SW480 (cell line): ENCODE data around the gene LIPC.

ENCODE experiments used
- DNase-seq: peaks from one replicate; pipeline ENCODE4 v3.0.0-alpha.2; 2016; ENCODE audit warnings: low spot score

LIPC gene

DNA sequence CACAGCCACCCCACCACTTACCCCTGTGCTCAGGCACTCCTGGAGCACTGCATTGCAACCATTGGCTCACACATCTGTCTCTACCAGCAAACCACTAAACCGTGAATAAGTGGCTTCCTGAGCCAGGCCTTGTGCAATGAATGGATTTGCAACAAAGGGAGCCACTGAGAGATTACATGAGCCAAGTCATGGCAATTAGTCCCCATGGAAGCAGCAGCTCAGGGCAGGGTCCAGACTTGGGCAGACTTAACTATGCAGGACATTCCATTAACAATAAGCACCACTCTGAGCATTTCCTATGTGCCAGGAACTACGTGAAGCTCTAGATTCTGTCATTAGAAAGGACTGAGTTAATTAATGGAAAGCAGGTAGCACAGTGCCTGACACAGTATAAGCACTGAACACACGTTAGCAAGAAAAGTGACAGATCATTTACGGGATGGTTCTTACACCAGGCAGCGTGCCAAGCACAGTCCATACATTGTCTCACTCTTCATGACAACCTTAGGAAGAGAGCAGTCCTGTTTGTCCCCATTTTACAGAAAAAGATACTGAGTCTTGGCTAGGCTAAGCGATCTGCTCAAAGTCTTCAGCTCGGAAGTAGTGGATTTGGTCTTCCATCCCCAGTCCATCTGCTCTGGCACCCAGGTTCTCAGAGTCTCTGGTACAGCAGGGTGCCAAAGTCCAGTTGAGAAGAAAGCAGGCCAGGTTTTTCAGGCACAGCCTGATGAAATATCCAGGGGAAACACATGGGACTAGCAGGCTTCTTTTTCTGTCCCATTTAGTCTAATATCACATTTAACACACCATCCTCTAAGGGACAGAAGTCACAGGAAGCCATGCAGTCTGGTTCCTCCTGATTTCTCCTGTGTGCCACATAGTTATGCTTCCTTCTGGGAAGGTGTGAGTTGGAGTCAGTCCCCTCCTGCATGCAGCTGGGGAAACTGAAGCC, 44.1 kb downstream of the LIPC start:
- peak; percentile 31 for DNase-seq

DNA sequence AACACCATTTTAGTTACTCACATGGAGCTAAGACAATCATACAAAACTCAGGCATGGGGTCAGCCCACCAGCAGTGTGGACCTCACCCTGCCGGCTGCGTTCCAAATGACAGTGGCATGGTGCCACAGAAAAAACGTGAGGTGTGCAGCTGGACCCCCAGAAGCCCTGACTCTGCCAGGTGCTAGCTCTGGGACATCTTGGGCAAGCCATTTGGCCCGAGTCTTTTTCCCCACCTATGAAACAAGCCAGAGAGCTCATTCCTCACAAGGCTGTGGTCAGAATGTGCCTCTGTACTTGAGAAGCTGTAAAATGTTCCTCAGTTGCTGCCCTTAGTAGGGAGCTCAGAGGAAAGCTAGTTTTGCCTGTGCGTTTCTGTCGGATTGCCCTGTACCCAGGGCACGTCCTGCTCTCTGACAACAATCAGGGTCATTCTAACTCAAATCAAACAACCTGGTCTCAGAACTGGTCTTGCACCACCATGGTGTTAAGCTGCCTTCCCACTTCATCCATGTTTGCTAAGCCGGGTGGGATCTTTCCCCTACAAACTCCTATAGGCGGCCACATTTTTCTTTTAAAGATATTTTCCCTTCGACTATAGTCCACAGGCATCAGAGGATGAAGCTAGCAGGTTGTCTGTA, 44.9 kb downstream of the LIPC start:
- no peak for DNase-seq

DNA sequence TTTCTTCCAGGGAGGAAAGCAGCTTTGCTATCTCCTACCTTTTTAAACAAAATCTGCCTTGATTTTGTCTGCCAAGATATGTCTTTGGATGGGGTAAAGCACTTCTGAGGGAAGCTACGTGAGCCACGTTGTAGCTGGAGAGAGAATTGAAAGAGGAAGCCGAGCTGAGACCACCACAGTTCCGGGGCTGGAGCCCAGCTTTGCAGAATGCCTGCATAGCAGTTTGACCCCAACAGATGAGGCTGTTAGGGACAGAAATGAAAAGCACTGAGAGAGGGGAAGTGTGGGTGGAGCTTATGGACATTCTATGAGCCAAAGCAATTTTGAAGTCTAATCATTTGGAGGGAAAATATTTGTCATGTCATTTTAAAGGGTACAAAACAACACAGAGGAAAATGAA, 45.4 kb downstream of the LIPC start:
- DNase-seq: no peak

DNA sequence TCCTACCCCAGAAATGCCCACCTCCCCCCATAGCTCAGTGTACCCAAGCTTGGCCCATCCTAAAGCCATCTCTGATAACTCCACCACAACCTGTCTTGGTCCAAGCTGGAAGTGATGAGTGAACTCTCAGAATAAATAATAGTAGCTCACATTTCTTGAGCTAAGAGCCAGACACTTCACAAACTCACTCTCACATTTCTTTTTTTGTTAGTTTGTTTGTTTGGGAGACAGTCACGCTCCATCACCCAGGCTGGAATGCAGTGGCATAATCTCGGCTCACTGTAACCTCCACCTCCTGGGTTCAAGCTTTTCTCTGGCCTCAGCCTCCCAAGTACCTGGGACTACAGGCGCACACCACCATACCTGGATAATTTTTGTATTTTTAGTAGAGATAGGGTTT, 46.2 kb downstream of the LIPC start:
- no peak for DNase-seq

DNA sequence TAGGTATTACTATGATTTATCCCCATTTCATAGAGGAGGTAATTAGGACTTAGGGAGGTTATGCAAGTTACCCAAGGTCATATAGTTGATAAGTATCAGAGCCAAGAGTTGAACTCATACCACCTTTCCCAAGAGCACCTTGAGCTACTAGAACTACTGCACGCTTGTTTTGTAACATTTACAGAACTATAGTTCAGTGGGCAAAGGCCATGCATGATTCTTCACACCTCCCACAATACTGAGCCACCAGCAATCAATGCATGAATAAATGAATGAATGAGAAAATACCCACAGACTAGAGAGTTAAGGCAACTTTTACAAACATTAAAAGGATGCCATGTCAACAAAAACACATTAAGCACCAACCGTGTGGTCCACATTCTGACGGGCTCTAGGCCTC, 46.8 kb downstream of the LIPC start:
- no peak for DNase-seq

DNA sequence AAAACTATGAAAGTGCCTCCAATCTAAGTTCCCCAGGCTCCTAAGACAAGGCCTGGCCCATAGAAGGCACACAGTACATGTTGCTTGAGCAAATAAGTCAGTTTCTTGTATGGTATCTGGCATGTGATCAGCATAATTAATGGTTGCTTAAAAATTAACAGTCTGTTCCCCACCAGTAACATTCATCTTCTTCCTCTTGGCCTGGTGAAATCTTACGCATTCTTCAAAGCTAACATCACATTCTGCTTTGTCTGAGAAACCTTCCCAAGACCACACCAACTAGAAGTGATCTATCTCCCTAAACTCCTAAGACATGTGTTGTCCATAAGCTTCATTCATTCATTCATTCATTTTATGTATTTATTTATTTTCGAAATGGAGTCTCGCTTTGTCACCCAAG, 48.1 kb downstream of the LIPC start:
- DNase-seq: no peak

DNA sequence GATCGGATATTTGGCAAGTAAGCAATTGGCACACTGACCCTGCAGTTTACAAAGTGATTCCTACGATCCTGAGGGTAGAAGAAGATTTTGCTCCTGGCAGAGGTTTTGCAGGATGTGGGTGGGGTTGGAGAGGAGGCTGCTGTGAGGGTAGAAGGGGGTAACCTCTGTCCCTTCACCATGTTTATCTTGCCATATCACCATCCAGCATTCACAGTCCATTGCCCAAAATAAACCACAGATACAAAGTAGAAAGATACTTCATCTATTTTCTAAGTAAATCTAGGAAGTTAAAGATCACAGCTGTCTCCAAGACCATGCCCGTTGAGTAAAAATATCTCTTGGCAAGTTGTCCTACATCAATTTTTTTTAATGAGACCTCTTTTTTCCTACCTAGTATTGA, 51.6 kb downstream of the LIPC start:
- no peak for DNase-seq

DNA sequence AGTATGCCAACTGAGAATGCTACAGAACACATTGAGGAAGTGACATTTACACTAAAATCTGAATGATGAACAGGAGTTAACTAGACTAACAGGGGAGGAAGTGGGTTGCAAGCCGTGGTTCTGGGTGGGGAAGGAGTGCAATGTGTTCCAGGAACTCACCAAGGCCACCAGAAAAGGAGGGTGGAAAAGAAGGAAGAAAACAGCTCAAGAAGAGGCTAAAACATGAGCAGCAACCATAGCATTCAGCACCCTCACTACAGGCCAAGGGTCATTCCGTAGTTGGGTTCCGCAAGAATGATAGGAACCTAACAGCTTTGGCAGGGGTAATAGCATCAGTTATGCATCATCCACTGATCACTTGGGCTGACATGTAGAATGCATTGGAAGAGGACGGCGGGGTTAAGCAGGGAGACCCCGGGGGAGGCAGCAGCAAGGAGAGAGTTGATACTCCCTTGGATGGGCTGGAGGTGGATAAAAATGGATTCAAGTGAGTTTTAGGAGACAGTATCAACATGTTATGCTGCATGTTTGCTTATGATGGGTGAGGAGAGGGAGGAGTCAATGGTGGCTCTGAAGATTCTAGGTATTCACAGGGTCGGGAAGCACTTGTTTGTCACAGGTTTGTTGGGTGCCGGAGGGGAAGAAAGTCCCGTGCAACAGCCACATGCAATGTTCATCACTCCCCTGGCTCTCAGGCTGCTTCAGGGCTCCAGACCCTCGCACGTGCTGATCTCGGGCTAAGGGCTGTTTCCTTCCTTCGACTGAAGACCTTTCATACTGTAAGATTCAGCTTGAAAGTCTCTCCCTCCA, 53.2 kb downstream of the LIPC start:
- no peak for DNase-seq

DNA sequence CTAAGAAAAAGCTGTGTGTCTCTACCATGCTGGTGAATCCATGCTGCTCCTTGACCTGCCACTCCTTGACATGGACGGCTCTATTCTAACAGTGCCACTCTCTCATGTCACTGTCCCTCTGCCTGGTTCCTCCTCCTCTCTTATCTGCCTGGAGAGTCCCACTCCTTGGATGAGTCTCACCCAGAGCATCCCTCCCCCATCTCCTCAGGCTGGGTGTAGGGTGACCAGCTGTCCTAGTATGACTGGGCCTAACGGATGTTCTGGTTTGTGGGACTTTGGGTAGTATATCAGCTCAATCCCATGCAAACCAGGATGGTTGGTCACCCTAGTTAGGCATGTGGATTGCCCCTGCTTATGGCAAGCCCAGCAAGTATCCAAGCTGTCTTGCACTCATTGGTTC, 54.3 kb downstream of the LIPC start:
- DNase-seq: no peak

DNA sequence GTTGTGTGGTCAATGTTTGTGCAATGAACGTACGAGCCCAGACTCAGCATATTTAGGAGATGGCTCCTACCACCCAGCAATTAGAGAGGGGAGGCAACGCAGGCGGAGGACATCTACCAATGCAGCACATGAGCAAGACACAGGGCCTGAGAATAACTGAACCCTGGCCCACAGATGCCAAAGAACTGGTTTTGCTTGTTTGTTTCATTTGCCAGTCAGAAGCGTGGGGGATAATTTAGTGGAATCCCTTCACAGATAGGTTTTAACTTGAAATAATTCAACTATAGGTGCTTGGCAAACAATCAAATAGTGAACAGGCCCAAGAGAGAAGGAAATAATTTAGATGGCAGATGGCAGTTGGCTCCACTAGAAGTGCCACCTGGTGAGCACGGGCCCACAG, 54.8 kb downstream of the LIPC start:
- no peak for DNase-seq

DNA sequence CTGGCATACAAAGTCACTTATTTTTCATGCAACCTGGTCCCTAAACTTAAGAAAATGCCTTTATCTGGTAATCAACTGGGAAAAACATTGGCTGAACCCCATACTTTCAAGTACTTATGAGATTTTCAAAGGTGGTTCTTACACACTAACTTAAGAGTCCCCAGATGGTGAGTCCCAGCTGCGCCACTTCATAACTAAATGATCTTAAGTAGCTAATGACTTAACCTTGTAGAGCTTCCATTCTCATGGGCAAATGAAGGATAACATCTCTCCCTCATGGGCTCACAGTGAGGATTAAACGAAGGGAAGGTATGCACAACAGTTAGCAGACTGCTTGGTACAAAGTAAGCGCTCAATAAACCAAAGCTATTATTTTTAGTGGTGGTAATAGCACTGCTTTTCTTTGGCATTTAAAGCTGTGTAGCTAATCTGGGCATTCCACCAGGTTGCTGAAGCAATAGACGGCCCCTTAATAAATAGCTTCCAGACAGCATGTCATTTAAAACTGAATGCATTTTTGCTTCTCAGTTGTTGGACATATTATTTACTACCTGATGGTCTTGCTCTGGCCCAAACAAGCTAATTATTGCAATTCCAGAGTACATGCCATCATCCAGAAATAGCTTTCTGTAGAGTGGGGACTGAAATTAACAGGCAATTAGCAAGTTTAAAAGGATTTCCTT, 55.4 kb downstream of the LIPC start:
- no peak for DNase-seq

DNA sequence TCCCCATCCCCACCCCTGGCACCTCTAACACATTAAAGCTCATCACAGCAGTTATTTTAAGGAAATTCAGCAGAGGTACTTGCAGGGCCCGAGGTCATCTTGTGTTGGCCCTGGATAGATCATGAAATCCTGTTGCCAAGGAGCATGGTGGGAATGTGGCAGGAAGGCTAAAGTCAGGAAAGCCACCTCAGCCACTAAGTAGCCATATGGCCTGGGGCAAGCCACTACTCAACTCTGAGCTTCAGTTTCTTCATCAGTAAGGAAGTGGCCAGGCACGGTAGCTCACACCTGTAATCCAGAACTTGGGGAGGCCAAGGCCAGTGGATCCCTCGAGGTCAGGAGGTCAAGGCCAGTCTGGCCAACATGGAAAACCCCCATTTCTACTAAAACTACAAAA, 55.9 kb downstream of the LIPC start:
- DNase-seq: no peak

DNA sequence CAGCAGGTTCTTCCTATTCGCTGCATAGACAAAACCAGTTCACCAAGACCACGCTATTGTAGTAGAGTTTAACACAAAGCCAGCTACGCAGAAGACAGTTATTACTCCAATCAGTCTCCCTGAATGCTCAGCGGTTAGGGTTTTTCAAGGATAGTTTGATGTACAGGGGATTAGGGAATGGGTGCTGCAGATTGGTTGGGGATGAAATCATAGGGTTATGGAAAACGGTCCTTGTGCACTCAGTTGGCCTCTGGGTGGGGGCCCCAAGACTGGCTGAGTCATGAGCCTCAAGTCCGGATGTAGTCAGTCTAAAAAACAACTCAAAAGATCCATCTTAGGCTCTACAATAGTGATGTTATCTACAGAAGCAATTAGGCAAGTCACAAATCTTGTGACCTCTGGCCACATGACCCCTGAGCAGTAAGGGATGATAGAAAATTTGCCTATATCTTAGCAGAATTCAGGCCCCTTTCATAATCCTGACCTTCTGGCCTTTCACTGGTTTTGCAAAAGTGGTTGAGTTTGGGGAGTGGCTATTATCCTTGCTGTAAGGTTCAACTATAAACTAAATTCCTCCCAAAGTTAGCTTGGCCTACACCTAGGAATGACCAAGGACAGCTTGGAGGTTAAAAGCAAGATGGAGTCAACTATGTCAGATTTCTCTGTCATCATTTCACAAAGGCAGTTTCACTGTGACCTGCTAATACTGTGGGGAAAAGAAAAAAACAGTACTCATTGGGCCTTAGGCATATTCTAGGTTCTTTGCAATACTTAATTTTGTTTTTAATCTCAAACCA, 57.7 kb downstream of the LIPC start:
- DNase-seq: no peak

DNA sequence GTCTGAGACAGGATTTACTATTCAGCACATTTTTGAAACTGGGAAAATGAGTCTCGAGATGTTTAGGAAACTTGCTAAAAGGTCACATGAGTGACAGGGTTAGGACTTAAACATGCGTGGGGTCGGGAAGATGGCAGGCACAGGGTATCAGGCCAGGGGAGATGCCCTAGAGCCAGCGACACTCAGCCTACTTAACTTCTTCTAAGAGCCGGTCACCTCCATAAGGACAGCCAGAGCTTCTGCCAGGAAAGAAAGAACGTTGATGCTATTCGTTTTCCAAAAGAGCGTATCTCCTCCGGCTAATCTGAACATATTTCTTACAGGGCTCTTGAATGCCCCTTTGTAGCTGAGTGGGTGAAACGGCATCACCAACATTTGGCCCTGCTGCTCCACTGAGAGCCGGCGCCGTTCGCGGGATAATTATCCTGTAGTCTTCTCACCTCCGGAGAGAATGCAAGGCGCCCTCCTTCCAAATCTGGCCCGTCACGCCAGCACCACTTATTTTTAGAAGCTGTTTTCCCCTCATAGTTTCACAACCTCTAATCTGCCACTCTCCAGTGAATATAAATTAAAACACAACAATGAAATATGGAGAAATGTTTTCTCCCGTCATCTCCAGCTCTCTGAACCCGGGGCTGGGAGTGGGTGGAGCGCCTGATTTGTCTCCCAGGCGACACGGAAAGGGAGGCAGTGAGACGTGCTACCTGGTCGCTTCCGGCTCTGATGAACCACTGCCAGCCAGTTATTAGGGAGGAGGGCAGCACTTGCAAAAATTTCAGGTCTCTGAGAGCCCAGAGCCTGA, 58.5 kb downstream of the LIPC start:
- no peak for DNase-seq

DNA sequence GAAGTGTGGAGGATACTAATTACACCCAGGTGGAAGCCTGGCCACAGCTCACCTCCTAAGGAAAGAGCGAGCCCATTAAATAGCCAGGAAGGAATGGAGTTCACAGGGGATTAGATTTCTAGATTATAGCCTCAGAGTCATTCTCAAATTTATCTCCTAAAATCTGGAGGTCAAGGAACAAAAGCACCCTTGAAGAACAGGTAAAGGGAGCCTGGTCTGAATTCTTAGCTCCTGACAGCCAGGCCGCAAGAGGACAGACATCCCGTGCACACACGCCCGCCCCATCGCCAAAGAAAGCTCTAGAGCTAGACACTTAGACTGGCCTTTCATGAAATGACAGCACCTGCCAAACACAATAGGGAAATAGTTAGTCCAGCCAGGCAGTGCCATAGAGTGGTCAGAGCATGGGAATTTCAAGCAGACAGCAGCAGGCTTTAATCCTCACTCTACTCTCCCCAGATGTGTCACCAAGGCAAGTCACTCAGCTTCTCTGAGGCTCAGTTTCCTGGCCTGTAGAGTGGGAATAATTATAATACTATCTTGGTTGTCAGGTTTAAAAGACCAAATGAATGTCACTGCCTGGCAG, 59.2 kb downstream of the LIPC start:
- no peak for DNase-seq

DNA sequence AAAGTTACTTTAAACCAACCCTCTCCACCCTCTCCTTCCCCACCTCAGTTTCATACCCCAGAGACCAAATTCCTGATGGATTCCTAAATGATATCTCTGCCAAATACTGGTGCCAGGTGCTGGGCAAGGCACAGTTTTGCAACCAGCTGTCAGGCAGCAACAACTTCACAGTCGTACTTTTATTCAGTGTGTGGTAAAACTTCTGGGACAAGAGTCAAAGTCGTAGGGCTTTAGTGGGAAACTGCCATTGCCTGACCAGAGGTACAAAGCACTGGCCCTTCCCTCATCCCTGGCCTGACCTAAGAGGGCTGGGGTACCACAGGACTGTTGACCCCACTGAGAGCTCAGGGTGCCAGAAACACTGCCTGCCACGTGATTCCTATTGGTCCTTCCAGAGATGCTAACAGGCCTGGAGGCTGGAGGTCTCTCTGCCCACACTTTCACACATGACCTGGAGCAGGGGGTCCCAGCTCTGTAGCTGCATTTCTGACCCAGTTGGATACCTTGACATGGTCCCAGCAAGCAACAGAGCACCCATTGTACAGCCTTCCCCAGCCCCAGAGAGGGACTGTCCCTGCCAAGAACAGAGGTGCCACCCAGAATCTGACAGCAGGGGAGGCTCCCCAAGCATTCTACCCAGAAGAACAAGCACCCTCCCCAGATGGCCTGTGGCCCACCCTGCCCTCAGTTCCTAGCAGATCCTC, 59.9 kb downstream of the LIPC start:
- no peak for DNase-seq

DNA sequence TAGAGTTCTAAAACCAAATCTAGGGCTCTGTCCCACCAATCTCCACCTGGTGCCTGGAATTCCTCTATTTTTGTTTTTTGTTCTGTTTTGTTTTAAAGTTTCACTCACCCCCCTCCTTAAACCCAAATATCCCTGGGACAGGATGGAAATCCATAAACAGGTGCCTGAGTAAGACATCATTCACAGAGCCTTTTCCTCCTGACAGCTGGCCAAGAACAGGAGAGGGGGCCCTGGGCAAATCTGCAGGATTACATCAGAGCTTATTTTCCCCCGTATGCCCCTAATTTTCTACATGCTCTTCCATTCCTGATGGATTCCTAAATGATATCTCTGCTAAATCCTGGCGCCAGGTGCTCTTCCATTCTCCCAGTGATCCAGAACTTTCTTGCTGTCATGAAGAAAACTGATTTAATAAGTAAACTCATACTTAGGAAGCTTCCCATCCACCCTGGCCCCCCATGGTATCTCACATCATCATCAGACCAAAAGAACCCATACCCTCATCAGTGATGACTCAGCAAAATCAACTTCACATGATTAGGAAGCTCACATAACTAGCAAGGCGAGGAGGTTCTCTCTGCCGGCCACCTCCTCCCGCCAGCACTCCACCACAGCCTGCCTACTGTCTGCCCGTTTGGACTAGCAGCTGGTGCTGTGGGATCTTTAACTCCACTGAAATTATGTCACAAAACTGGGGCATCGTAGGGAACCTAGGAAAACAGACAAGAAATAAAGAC, 61.0 kb downstream of the LIPC start:
- DNase-seq: no peak

DNA sequence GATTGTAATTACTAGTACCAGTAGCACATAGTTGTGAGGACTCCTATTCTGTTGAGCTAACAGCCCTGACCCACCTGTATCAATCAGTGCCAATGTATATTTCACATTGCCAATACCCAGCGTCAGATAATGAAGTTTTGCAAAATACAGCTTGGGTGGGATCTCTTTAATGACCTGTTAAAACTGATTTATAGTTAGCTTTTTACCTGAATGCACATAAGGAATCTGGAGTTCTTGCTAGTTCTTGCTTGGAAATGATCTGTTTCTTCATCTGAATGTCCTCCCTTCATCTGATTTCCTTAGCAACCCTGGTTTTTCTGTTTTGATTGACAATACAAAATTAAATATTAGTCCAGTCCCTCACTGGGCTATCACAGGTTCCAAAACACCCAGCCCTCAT, 62.8 kb downstream of the LIPC start:
- DNase-seq: no peak

DNA sequence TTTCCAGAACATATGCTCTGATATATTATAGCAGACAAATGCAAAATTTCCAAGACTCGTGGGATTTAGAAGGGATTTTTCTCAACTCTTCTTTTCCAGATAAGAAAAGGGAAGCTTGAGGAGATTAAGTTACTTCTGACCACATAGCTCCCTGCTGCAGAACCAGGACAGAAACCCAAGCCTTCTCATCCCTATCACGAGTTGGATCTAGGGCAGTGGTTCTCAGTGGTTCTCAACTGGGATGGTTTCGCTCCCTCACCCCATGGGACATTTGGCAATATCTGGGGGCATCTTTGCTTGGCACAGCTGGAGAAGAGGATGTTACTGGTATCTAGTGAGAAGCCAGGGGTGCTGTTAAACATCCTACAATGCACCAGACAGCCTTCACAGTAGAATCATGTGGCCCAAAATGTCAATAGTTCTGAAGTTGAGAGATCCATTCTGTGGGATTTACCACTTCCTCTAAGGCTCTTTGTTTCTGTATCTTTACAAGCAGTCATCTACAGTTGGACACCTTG, 64.2 kb downstream of the LIPC start:
- no peak for DNase-seq
